C4-2B (cell line): ENCODE results near the gene TYK2.

ENCODE experiments used
- ZFX ChIP-seq: fragments of 450-650 bp; IDR thresholded peaks from 2 replicates; pipeline ENCODE4 v1.6.1; 2017
- TF ChIP-seq, protein P1 (sequence below): fragments of 450-650 bp; conservative IDR thresholded peaks from 2 replicates; pipeline ENCODE4 v1.5.1; 2017; ENCODE audit warnings: mild to moderate bottlenecking

DNA sequence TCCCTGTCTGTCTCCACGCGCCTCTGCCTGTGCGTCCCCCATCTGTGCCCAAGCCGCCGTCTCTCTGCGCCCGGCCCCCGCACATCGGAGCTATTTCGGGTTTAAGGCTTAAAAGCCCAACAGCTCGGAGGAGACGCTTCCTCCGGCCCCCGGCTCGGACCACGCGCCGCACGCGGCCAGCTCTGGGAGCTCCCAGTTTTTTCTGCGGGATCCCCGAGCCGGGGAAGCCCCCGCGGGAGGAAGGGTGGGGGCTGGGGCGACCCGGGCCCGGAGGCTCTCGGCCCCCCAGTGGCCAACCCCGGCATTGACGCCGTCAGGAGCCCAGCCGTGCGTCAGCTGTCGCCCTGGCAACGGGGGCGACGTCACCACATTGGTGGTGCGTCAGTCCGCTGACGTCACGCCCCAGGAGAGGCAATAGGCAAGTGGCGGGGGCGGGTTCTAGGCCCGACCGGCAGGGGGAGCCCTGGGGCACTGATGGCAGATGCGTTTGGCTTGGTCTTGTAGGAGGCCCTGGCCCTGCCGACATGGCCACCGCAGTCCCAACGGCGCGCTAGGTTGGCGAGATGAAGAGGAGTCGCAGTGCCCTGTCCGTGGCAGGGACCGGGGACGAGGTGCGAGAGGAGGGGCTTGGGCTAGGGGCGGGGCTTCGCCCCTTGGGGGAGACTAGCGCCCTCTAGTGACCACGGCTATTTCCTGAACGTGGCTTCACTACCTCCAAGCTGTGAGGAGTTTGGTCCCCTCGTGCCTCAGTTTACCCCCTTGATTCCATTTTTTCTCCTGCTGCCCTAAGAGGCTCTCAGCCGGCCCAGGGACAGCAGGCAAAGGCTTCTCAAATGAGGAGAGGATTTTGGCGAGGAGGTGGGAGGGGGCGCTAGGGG lies 36.2 kb upstream of the TYK2 start:
- TF ChIP-seq, protein P1, sequence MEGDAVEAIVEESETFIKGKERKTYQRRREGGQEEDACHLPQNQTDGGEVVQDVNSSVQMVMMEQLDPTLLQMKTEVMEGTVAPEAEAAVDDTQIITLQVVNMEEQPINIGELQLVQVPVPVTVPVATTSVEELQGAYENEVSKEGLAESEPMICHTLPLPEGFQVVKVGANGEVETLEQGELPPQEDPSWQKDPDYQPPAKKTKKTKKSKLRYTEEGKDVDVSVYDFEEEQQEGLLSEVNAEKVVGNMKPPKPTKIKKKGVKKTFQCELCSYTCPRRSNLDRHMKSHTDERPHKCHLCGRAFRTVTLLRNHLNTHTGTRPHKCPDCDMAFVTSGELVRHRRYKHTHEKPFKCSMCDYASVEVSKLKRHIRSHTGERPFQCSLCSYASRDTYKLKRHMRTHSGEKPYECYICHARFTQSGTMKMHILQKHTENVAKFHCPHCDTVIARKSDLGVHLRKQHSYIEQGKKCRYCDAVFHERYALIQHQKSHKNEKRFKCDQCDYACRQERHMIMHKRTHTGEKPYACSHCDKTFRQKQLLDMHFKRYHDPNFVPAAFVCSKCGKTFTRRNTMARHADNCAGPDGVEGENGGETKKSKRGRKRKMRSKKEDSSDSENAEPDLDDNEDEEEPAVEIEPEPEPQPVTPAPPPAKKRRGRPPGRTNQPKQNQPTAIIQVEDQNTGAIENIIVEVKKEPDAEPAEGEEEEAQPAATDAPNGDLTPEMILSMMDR = peak; percentile 97
- no peak for TF ChIP-seq ZFX
